SKM-1 (cell line): ENCODE data around the gene LTBR.
A peak's percentile ranks its signal among the peaks of the same experiment; 100 is the strongest.

ENCODE experiments used
- DNase-seq: peaks from one replicate; lab custom pipeline; 2025; ENCODE audit not compliant: unreplicated experiment; lab: John Stamatoyannopoulos, UW

The LTBR gene

GRCh38 chr12:6380141-6381121, 3.5 kb upstream of the LTBR start:
- DNase-seq, result no peak

- no peak for DNase-seq
Observed at GRCh38 chr12:6382371-6382770, 1.6 kb upstream of the LTBR start.

- no peak for DNase-seq
Observed at GRCh38 chr12:6382982-6383381, 980 bp upstream of the LTBR start.

GRCh38 chr12:6384499-6385436, 806 bp downstream of the LTBR start:
- no peak for DNase-seq

- DNase-seq, result no peak
Observed at GRCh38 chr12:6386038-6386437, 2.1 kb downstream of the LTBR start.

GRCh38 chr12:6386491-6386890, 2.5 kb downstream of the LTBR start:
- DNase-seq, result no peak

GRCh38 chr12:6387541-6387940, 3.6 kb downstream of the LTBR start:
- no peak for DNase-seq

GRCh38 chr12:6390084-6390799, 6.3 kb downstream of the LTBR start:
- DNase-seq, result no peak

GRCh38 chr12:6391013-6391412, 7.1 kb downstream of the LTBR start:
- DNase-seq, result no peak

GRCh38 chr12:6392504-6392903, 8.5 kb downstream of the LTBR start:
- DNase-seq, result peak; percentile 2

- DNase-seq, result no peak
Observed at GRCh38 chr12:6393109-6393508, 9.1 kb downstream of the LTBR start.

- peak; percentile 14 for DNase-seq
Observed at GRCh38 chr12:6394398-6394797, 10.4 kb downstream of the LTBR start.

GRCh38 chr12:6396031-6396430, 12.1 kb downstream of the LTBR start:
- no peak for DNase-seq

GRCh38 chr12:6399884-6400644, 16.1 kb downstream of the LTBR start:
- no peak for DNase-seq

GRCh38 chr12:6404390-6404789, 20.4 kb downstream of the LTBR start:
- no peak for DNase-seq

GRCh38 chr12:6405963-6406362, 22.0 kb downstream of the LTBR start:
- no peak for DNase-seq

GRCh38 chr12:6407236-6407954, 23.4 kb downstream of the LTBR start:
- no peak for DNase-seq

GRCh38 chr12:6416596-6416995, 32.6 kb downstream of the LTBR start:
- DNase-seq, result peak; percentile 20

- DNase-seq, result no peak
Observed at GRCh38 chr12:6418796-6419195, 34.8 kb downstream of the LTBR start.

- no peak for DNase-seq
Observed at GRCh38 chr12:6420364-6420763, 36.4 kb downstream of the LTBR start.
